K562 (cell line): ENCODE measurements around the gene MON2. TPM values are rescaled to one million over a fixed set of nuclear protein-coding genes. Genes with fewer than 3 reads are reported as not detected.

Source experiments
- ATAC-seq: fragments of 200-7000 bp; cut with Tn5 transposase; 3 replicates; pipeline ENCODE4 v1.9.1; 2020; ENCODE audit warnings: moderate library complexity
- BruUV-seq: library from RNA; stranded (reverse); fragments of 400-500 nt; replicated peaks from 2 replicates; lab custom pipeline; 2021; lab: Mats Ljungman, UMichigan
- CTCF ChIA-PET: fragments of 300-600 bp; formaldehyde crosslinking; extraction: SDS; loops from one replicate; lab custom pipeline; 2021; ENCODE audit warnings: low intra/inter-chr PET ratio; lab: Yijun Ruan, JAX
- POLR2A ChIA-PET: fragments of 300-600, 350-650 bp; sonication (Branson Sonifier 250); formaldehyde crosslinking; extraction: SDS; loops from one replicate; lab custom pipeline; 2021; ENCODE audit warnings: antibody characterized with exemption, inconsistent platforms; lab: Yijun Ruan, JAX
- DNase-seq, 4 experiments: peaks; one replicate each; pipeline versions ENCODE4 v3.0.0 to v3.0.0-alpha.2; 2011 to 2018; ENCODE audit warnings: low spot score in 3 of 4, mixed read lengths in 3 of 4; ENCODE audit errors: extremely low read depth in 1 of 4
- FAIRE-seq: peaks from 2 replicates; lab custom pipeline; 2011; peaks lifted over from hg19 to GRCh38; lab: Jason Lieb, UNC
- H2AFZ ChIP-seq: 2 replicates; pipeline ENCODE4 v1.6.0; 2011; ENCODE audit warnings: low read depth, low read length, control low read depth, inconsistent platforms
- H3K27ac ChIP-seq: fragments of 200-600 bp; 3 replicates; pipeline ENCODE4 v1.8.0; 2011; ENCODE audit warnings: low read depth, mild to moderate bottlenecking, control low read depth, inconsistent platforms, low read length, moderate library complexity, mixed read lengths; ENCODE audit errors: extremely low read depth
- H3K27me3 ChIP-seq, 2 experiments: fragments of 300-600 bp in 1 of 2; 2 replicates in 1 of 2; 3 replicates in 1 of 2; pipeline versions ENCODE4 v1.6.0 to v1.8.0; 2011; ENCODE audit warnings: inconsistent platforms in 2 of 2, low read length in 2 of 2, mild to moderate bottlenecking in 1 of 2, mixed read lengths in 1 of 2, moderate library complexity in 1 of 2; ENCODE audit not compliant: control insufficient read depth in 2 of 2, insufficient read depth in 2 of 2
- H3K36me3 ChIP-seq: fragments of 300-600 bp; 3 replicates; pipeline ENCODE4 v1.8.0; 2011; ENCODE audit warnings: mild to moderate bottlenecking, low read length, inconsistent platforms; ENCODE audit not compliant: control insufficient read depth, insufficient read depth
- H3K4me1 ChIP-seq, 2 experiments: fragments of 200-600 bp in 1 of 2; replicated peaks in 1 of 2; 2 replicates in 1 of 2; 3 replicates in 1 of 2; pipeline versions ENCODE4 v1.5.1 to v1.8.0; 2011; ENCODE audit warnings: inconsistent platforms in 2 of 2, low read length in 2 of 2, mild to moderate bottlenecking in 1 of 2, mixed read lengths in 1 of 2, moderate library complexity in 1 of 2; ENCODE audit not compliant: control insufficient read depth in 2 of 2, insufficient read depth in 2 of 2
- H3K4me2 ChIP-seq: 2 replicates; pipeline ENCODE4 v1.6.1; 2011; ENCODE audit warnings: low read length, control low read depth, inconsistent platforms, mixed read lengths; ENCODE audit not compliant: insufficient read depth
- H3K4me3 ChIP-seq: fragments of 200-600 bp; sonication (generic), shearing (Covaris generic); 2 replicates; pipeline ENCODE4 v1.5.1; 2016; ENCODE audit warnings: control low read depth, inconsistent platforms
- H3K79me2 ChIP-seq: fragments of 200-600 bp; 3 replicates; pipeline ENCODE4 v1.8.0; 2011; ENCODE audit warnings: low read length, inconsistent platforms; ENCODE audit not compliant: control insufficient read depth, insufficient read depth
- H3K9ac ChIP-seq, 2 experiments: 2 replicates each; pipeline versions ENCODE4 v1.6.0 to v1.6.1; 2011; ENCODE audit warnings: low read depth in 2 of 2, low read length in 2 of 2, control low read depth in 1 of 2, inconsistent platforms in 1 of 2, mild to moderate bottlenecking in 1 of 2, mixed read lengths in 1 of 2; ENCODE audit not compliant: insufficient read depth in 1 of 2
- H3K9me1 ChIP-seq: one replicate; pipeline ENCODE4 v1.6.0; 2011; ENCODE audit warnings: inconsistent platforms, mild to moderate bottlenecking, low read length, moderate library complexity; ENCODE audit not compliant: control insufficient read depth, insufficient read depth
- H3K9me3 ChIP-seq: replicated peaks from 2 replicates; pipeline ENCODE4 v1.5.1; 2011; ENCODE audit warnings: low read depth, low read length, inconsistent platforms; ENCODE audit not compliant: control insufficient read depth, insufficient read depth
- H4K20me1 ChIP-seq: replicated peaks from 2 replicates; pipeline ENCODE4 v1.6.1; 2011; ENCODE audit warnings: low read length, inconsistent platforms, mixed read lengths; ENCODE audit not compliant: control insufficient read depth, insufficient read depth
- CBFB ChIP-seq: sonication (generic); formaldehyde crosslinking; IDR thresholded peaks from 2 replicates; pipeline ENCODE4 v1.4.0; 2020; ENCODE audit warnings: mild to moderate bottlenecking, missing genetic modification reagents
- CCNT2 ChIP-seq: IDR thresholded peaks from 2 replicates; pipeline ENCODE4 v1.6.1; 2011; ENCODE audit warnings: borderline replicate concordance, low read depth, mild to moderate bottlenecking, moderate library complexity, mixed read lengths, low read length; ENCODE audit not compliant: insufficient read length; ENCODE audit errors: extremely low read depth
- CHCHD3 ChIP-seq: fragments of 250-450 bp; sonication (Bioruptor Pico); IDR thresholded peaks from 2 replicates; pipeline ENCODE4 v2.1.2; 2022; ENCODE audit warnings: mild to moderate bottlenecking
- CHD4 ChIP-seq: fragments of 200-600 bp; sonication (generic); IDR thresholded peaks from 3 replicates; pipeline ENCODE4 v1.6.1; 2012; ENCODE audit warnings: low read depth, mild to moderate bottlenecking, mixed read lengths, low read length, inconsistent platforms; ENCODE audit not compliant: insufficient read depth, insufficient replicate concordance, poor library complexity, severe bottlenecking
- DNMT1 ChIP-seq: fragments of 450-650 bp; IDR thresholded peaks from 2 replicates; pipeline ENCODE4 v1.6.1; 2016; ENCODE audit warnings: antibody characterized with exemption, mild to moderate bottlenecking
- E2F8 ChIP-seq: fragments of 450-650 bp; IDR thresholded peaks from 2 replicates; pipeline ENCODE4 v1.7.1; 2018; ENCODE audit warnings: mild to moderate bottlenecking, low read depth; ENCODE audit not compliant: partially characterized antibody
- ETV6 ChIP-seq, 3 experiments: fragments of 150-350 bp in 1 of 3; sonication (generic) in 1 of 3; formaldehyde crosslinking in 1 of 3; IDR thresholded peaks; 2 replicates each; pipeline versions ENCODE4 v1.6.1 to v1.8.0; 2014 to 2022; ENCODE audit warnings: borderline replicate concordance in 2 of 3, low read depth in 2 of 3, antibody characterized with exemption in 1 of 3, low read length in 1 of 3, mild to moderate bottlenecking in 1 of 3, missing genetic modification reagents in 1 of 3
- RBM34 ChIP-seq: fragments of 200-400 bp; formaldehyde crosslinking; IDR thresholded peaks from 2 replicates; pipeline ENCODE4 v1.6.1; 2018; ENCODE audit warnings: low read length, borderline replicate concordance; ENCODE audit not compliant: insufficient read depth
- SRSF1 ChIP-seq: fragments of 200-400 bp; formaldehyde crosslinking; IDR thresholded peaks from 2 replicates; pipeline ENCODE4 v1.6.1; 2017; ENCODE audit warnings: mild to moderate bottlenecking, low read depth, low read length, moderate library complexity
- YY1 ChIP-seq, 3 experiments: IDR thresholded peaks; 2 replicates each; pipeline ENCODE4 v1.6.1; 2011; ENCODE audit warnings: low read length in 2 of 3, mild to moderate bottlenecking in 2 of 3, moderate library complexity in 2 of 3, borderline replicate concordance in 1 of 3, control low read depth in 1 of 3, low read depth in 1 of 3; ENCODE audit not compliant: insufficient read depth in 3 of 3, insufficient replicate concordance in 2 of 3, control insufficient read depth in 1 of 3, insufficient read length in 1 of 3; ENCODE audit errors: extremely low read depth in 1 of 3
- ZBTB8A ChIP-seq: fragments of 450-650 bp; IDR thresholded peaks from 2 replicates; pipeline ENCODE4 v1.6.1; 2018; ENCODE audit warnings: mild to moderate bottlenecking, moderate library complexity; ENCODE audit not compliant: partially characterized antibody
- WGBS: fragments of 100-300 bp; shearing (Covaris generic); methylation state at CpG from one replicate; pipeline ENCODE4 v1.1.6; 2016; ENCODE audit warnings: low coverage, mixed read lengths; ENCODE audit not compliant: insufficient coverage; ENCODE audit errors: missing lambda C conversion rate; 5-methylcytosine and 5-hydroxymethylcytosine counted together
- in situ Hi-C: fragments of 300-500 bp; cut with MboI; formaldehyde crosslinking; loops from 4 replicates; pipeline ENCODE4 v1.15.0; 2018; ENCODE audit warnings: inconsistent platforms, mixed read lengths
- intact Hi-C: fragments of 100-400 bp; cut with micrococcal nuclease; formaldehyde crosslinking; loops from 2 replicates; pipeline ENCODE4 v1.14.2; 2022
- polyA plus RNA-seq, 8 experiments: library from polyadenylated mRNA; depleted of rRNA in 4 of 8; stranded (reverse) in 5 of 8; unstranded in 3 of 8; fragments of >200 nt; fragmentation: Nextera tagmentation in 2 of 8; fragmentation: Illumina TruSeq in 1 of 8; extraction: Ambion mirVana in 2 of 8; extraction: Trizol in 1 of 8; gene quantifications; 2 replicates each; pipeline versions ENCODE4 v1.2.1 to v1.2.3, GENCODE V29; 2011 to 2014; ENCODE audit warnings: inconsistent platforms in 1 of 8, missing spikeins in 1 of 8
- total RNA-seq, 7 experiments: library from RNA; depleted of rRNA in 6 of 7; stranded (reverse); fragments of >200 nt in 6 of 7; fragmentation: Illumina TruSeq in 2 of 7; extraction: Trizol in 2 of 7; gene quantifications; 2 replicates each; pipeline versions ENCODE4 v1.2.1 to v1.2.3, GENCODE V29; 2011 to 2021; ENCODE audit warnings: low replicate concordance in 1 of 7
- TF ChIP-seq, protein P1 (sequence below), 2 experiments: IDR thresholded peaks in 1 of 2; conservative IDR thresholded peaks in 1 of 2; 2 replicates each; pipeline ENCODE4 v1.6.1; 2016; ENCODE audit warnings: low read depth in 2 of 2, mild to moderate bottlenecking in 1 of 2, missing compliant biosample characterization in 1 of 2, missing genetic modification characterization in 1 of 2, moderate library complexity in 1 of 2

Gene MON2
- total and polyA plus RNA-seq, 9 of the 15 experiments (the other 6 are each of a cell fraction or from before 2014, with no cell fraction given), result 3.6 to 31.6 (median 16.8) TPM

DNA sequence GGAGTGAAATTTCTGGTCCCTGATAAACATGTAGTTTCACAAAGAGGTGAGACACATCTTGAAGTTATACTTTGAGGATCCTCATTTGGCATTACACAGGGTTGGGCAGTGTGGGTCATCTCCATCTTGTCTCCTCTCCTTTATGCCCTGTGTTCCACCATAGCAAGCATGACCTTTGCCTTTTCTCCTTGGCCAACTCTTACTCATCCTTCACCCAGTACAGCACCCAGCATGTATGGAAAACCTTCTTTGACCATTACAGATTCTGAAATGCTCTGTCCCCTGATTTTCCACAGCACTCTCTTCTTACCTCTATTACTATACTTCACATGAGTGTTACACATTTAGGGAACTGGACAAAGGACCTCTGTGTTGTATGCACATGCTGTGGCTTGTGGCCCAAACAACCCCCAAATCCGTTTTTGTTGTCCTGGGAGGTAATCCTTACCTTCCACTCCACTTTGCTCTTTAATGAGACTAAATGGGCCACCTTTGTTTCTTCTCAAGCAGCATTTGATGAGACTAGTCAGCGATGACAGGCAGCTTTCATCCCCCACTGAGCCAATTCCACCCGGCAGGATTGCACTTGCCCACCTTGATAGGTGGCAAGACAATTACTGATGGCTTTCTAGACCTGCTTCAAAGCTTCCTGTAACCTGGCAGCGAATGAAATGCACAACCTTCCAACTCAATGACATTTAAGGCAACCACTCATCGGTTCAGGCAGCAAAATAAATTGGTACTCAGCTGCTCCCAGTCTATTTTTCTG, 163.5 kb downstream of the MON2 start:
- WGBS, result 14% methylated on average over 5 of the region's 5 CpGs
- no peak for ATAC-seq
- no TSS peak for BruUV-seq
- H3K36me3 ChIP-seq, result no peaks in the 10 kb centered on the region
- no peak overlapping the region for H3K4me3 ChIP-seq
- no peak overlapping the region for H2AFZ ChIP-seq
- H3K27me3 ChIP-seq, result peaks cover 33 to 39% of the 10 kb centered on the region in 2 experiments
- CTCF ChIA-PET, result no interaction called here
- no peak for FAIRE-seq
- peaks cover 0 to 11% of the 10 kb centered on the region in 2 experiments; a peak in 3 of 5 replicates for H3K4me1 ChIP-seq
- TF ChIP-seq SRSF1, result no peak
- no peak for TF ChIP-seq CHCHD3 (CRISPR knock-in tag)
- no peak for TF ChIP-seq DNMT1
- TF ChIP-seq, protein P1, sequence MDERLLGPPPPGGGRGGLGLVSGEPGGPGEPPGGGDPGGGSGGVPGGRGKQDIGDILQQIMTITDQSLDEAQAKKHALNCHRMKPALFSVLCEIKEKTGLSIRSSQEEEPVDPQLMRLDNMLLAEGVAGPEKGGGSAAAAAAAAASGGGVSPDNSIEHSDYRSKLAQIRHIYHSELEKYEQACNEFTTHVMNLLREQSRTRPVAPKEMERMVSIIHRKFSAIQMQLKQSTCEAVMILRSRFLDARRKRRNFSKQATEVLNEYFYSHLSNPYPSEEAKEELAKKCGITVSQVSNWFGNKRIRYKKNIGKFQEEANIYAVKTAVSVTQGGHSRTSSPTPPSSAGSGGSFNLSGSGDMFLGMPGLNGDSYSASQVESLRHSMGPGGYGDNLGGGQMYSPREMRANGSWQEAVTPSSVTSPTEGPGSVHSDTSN (CRISPR knock-in tag; IDR thresholded peaks at IDR 0.05; ENCODE audit: low read depth), result no peak
- TF ChIP-seq, protein P1 (tag; conservative IDR thresholded peaks at IDR 0.05; ENCODE audit: low read depth), result no peak
- TF ChIP-seq CHD4, result no peak
- no peak for TF ChIP-seq YY1 (IDR thresholded peaks at IDR 0.05; ENCODE audit: borderline replicate concordance in 1 of 3, control insufficient read depth in 1 of 3, extremely low read depth in 1 of 3, insufficient read depth in 3 of 3, insufficient read length in 1 of 3, insufficient replicate concordance in 2 of 3, low read depth in 1 of 3, low read length in 2 of 3)
- TF ChIP-seq ETV6 (IDR thresholded peaks at IDR 0.05; ENCODE audit: borderline replicate concordance in 1 of 2, low read depth in 2 of 2, low read length in 1 of 2), result no peak
- no peak for TF ChIP-seq ETV6 (CRISPR knock-in tag; IDR thresholded peaks at IDR 0.05; ENCODE audit: borderline replicate concordance)
- no peak for TF ChIP-seq ZBTB8A
- no peak for TF ChIP-seq RBM34
- no peak for TF ChIP-seq CCNT2
- no peak for TF ChIP-seq CBFB
- TF ChIP-seq E2F8, result no peak
- H3K9me3 ChIP-seq, result no peaks in the 10 kb centered on the region
- H3K9ac ChIP-seq, result no peak overlapping the region
- in situ Hi-C loops (no loop called here), intact Hi-C loops (no loop called here)
- H3K4me2 ChIP-seq, result no peak overlapping the region
- DNase-seq, result no peak
- H4K20me1 ChIP-seq, result no peaks in the 10 kb centered on the region
- no peak overlapping the region for H3K27ac ChIP-seq
- H3K9me1 ChIP-seq, result no peaks in the 10 kb centered on the region
- no peaks in the 10 kb centered on the region for H3K79me2 ChIP-seq
- POLR2A ChIA-PET, result interaction anchor here (0.6 to 1.3 kb wide), 4 partner anchors 10 to 80 kb away, joined by 3 to 4 read pairs (median 3); no protein-coding TSS in a partner anchor
